Stimulated activated CD8-positive, alpha-beta memory T cell treated with anti-CD3 and anti-CD28 coated beads, Interleukin-7, amount 100 ng/mL, for 1 hour (primary cell): ENCODE measurements around the gene SMTNL1.
A peak's percentile ranks its signal among the peaks of the same experiment; 100 is the strongest.
"Not testable (repeated sequence)": the region's sequence is repeated elsewhere in the genome, so short reads cannot be mapped to it uniquely, and the experiment has no call there.

Experiments used
- DNase-seq, 2 donors: peaks; one replicate each; pipeline ENCODE4 v3.0.0-alpha.2; 2020; ENCODE audit warnings: low read depth in 2 of 2

Gene SMTNL1

DNA sequence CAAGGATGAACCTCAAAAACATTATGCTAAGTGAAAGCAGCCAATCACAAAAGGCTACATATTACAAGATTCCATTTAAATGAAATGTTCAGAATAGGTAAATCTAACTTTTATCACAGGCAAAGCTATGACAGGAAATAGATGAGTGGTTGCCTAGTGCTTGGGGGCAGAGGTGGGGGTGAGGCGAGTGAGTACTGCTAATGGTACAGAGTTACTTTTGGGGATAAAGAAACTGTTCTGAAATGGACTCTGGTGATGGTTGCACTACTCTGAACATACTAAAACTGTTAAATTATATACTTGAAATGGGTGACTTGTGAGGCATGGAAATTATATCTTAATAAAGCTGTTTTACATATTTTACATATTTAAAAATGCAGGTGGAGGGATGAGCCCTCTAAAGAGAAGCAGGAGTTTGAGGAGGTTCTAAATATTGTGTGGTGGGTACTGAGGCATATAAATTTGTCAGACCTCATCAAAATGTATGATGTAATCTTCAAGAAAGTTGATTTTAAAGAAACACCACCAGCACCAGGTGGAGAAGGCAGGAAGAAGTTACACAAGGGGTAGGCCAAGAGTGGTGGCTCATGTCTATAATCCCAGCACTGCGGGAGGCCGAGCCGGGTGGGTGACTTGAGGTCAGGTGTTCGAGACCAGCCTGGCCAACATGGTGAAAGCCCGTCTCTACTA is 25.5 kb upstream of the SMTNL1 start:
- no peak for DNase-seq

DNA sequence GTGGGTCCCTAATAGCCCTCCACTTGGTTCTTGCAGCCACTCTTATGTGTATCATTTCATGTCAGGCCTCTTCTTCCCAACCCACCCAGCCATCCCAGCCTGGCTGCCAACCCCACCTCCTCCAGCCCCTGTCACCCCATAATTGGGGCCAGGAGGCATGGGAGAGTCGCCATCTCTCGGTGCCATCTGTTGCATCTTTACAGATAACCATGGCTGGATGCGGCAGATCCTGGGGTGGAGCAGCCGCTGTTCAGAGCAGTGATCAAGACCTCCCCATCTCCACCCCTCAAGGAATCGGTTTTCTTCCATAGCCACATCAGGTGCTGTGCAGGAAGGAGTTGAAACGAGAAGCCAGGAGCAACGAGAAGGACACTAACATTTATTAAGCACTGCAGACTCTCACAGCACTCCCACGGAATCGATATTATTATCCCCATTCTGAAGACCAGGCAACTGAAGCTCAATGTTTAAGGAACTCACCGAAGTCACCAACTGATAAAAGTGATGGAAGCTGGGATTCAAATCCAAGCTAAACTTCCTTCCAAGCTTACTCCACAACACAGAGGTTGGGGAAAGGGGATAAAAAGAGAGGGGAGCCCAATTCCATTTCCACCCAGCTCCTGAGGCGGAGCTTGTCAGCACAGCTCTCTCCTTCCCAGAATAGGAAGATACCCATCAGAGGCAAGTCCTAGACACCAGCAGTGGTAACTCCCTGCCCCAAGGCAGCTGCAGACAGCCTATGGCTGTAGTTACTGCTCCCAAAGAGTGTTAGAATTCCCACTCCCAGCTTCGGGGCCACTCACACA is 24.5 kb upstream of the SMTNL1 start:
- no peak for DNase-seq

DNA sequence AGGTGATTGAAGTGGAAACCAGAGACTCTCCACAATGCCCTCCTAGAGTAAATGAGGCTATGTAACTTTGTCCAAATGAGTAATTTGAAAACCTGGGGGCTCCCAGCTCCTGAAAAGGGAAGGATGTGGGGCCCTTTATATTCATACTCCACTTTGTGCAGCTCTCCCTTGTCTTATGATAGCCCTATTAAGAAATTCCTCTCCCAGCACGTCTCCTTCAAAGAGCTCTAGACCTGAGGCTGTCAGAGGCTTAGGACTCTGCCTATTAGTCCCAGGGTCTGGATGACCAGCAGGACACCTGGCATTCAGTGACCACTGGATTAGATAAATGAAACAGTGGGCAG is 24.0 kb upstream of the SMTNL1 start:
- no peak for DNase-seq

DNA sequence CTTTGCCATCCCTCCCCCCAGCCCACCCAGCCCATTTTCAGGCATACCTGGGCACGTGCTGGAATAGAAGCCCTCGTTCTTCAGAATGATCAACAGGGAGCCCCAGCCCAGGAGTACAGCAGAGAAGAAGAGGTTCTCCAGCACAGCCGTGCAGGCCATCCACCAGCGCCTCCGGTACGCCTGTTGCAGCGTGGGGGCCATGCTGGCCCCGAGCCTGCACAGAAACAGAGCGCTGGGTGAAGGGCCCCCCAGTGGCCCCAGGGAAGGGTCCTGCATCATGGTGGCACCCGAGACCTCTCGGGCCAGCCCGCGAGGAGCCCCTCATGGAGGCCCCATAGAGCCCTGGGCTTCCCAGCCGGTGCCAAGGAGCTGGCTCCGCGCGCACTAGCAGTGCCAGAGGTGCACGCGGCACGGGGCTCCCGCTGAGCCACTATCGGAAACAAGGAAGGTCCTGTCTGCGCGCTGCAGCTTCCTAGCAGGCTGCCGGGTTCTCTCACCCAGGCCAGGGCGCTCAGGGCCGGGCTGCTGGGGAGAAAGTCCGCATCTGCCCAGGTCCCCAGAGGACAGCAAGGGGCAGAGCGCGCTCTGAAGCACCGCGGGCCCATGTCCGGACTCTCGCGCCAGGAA is 23.4 kb upstream of the SMTNL1 start:
- no peak for DNase-seq

DNA sequence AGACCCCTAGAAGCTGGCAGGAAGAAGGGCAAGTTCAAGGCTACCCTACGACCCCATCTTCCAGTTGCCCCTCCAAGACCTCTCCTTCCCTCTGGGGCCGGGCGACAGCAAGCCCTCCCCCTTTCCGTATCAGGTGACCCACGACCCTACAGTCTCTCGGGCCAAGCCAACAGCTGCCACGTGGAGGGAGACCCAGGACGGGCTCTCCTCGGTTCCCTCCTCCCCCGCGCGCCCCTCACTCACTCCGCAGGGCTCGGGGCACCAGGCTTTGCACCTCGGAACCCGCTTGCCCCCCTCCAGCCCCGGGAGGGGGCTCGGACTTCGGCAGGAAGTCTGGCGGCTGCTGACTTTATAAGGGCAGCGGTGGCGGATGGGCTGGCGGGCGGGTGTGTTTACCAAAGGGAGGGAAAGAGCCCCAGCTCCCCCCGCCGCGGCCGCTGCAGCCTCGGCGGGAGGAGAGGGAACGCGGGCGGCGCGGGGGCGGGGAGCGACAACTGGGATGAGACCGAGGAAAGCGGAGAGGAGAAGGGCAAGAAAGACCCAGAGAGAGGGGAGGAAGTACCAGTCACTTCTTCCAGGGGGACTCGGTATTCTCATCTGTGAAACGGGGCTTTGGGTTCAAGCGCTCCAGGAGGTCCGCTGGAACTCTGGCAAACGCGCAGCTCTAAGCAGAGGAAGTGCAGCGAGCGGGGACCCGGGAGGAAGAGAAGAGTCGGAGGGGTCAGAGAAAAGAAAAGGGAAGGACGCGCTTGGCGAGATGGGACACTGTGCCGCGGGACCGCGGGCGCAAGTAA is 22.7 kb upstream of the SMTNL1 start:
- no peak for DNase-seq

DNA sequence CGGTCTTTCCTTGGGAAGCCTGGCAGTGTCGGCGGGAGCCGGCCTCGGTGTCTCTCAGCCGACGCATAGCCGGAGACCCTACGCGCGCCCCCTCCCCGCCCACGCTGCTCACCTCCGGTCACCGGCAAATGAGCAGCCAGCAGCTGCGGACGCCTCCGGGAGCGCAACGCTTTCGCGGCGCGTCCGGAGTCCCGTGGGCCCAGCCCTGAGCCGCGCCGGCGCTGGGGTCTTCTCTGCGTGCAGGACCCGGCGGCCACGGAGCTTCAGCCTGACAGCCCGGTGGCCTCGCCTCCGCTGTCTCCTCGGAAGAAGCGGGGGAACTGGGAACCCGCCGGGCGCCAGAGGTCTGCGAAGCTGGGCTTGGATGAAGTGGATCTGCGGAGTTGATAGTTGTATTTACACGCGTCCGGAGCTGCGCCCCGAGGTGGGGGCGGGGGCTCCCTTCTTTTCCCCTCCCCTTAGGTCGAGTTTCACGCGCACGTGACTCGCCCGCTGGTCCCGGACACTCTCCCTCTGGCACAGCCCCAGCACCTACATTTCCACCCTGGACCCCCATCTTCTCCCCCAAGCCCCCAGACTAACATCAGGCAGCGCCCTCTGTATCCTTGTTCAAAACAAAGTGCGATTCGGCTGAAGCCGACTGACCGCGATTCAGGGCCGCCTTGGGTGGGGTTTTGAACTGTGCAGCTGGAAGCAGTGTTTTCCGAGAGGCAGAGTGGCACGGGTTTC is 21.9 kb upstream of the SMTNL1 start, which contains the start of gene SLC43A1:
Gene SLC43A1, minus strand, starts transcription at position 371 of the 729 bp plus-strand sequence. CDS start 1,591 bp downstream, outside the sequence.
- DNase-seq, result no peak

DNA sequence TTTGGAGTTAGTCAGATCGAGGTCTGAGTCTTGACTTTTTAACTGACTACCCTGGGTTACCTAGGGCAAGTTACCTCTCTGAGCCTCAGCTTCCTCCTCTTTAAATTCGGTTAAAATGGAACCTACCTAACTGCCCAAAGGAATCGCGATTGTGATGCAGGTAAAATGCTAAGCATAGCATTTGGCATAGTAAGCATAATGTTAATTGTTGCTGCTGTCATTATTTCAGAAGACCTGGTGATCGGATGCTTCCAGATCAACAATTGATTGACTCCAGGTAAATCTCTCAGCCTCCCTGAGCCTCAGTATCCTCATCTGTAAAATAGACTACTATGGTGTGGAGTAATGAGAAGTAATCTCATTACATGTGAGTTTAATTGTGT is 21.3 kb upstream of the SMTNL1 start:
- DNase-seq, result no peak

DNA sequence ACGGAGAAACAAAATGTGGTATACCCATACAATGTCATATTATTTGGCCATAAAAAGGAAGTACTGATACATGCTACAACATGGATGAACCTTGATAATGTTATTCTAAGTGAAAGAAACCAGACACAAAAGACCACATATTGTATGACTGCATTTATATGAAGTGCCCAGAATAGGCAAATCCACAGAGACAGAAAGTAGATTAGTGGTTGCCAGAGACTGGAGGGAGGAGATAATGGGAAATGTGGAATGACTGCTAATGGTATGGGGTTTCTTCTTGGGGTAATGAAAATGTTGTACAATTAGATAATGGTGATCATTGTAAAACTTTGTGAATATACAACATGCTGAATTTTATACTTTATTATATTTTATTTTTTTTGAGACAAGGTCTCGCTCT is 16.3 kb upstream of the SMTNL1 start:
- DNase-seq, result no peak

DNA sequence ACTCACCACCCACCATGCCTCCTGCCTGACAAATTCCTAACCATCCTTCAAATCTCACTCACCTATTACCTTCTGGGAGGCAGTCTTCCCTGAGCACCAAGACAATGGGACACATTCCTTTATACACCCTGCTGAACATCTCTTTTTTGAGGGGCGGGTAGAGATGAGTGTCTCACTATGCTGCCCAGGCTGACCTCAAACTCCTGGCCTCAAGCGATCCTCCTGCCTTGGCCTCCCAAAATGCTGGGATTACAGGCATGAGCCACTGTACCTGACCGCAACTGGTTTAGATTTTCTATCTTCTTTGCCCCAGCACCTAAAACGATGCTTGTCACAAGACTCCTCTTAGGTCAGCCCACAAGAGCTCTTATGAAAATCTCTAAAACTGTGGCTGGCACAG is 14.0 kb upstream of the SMTNL1 start:
- DNase-seq, result no peak

DNA sequence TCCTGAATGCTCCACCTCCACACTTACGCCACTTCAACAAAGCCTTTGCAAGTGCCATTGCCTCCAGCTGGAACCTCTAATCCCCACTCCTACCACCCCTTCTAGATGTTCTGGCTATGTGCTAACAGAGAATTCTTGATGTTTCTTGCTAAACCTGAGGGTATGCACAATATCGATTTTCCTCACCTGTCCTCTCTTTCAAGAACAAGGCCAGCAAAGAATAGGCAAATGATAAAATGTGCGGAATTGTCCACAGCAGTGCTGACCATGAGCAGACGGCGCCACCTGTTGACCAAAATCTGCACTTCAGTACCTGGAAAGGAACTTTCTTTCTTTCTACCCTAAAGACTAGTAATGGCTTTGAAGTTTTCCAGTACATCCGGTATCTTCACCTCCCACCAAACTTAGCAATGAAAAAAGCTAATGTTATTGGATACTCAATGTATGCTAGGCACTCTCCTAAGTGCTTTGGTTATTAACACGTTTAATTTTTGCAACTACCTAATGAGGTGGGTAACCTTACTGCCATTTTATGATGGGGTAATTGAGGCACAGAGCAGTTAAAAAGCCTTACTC is 10.3 kb upstream of the SMTNL1 start:
- peak; percentile 45 to 68 for DNase-seq

DNA sequence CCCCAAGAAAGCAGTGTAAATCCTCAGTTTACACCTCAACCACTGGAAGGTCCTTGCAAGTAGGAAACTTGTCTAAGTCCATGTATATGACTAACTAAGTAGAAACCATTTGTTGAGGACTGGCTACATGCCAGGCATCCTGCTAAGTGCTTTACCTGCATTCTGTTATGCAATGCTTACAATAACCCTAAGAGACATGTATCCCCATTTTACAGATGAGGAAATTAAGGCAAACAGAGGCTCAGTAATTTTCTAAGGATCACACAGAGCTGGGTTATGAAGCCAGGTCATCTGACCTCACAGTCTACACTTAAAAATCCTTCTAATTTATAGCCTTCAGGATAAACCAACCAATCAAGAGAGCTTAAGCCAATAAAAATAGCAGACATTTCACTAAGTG is 8.4 kb upstream of the SMTNL1 start:
- no peak for DNase-seq

DNA sequence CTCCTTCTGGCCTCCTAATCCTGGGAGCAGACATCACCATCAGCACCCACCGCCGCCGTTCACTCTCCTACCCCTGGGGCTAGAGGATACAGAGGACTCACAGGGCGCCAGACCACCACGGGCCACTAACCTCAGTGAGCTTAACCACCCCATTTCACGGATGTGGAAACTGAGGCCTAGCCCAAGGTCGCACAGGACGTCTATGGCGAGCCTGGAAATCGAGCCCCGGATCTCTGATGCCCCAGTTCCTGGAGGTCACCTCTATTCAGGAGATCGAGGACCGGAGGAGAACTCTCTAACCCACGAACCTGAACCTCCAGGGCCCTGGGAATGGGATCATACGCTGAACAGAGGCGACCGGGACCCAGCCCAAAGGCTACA is 7.2 kb upstream of the SMTNL1 start:
- DNase-seq, result no peak

DNA sequence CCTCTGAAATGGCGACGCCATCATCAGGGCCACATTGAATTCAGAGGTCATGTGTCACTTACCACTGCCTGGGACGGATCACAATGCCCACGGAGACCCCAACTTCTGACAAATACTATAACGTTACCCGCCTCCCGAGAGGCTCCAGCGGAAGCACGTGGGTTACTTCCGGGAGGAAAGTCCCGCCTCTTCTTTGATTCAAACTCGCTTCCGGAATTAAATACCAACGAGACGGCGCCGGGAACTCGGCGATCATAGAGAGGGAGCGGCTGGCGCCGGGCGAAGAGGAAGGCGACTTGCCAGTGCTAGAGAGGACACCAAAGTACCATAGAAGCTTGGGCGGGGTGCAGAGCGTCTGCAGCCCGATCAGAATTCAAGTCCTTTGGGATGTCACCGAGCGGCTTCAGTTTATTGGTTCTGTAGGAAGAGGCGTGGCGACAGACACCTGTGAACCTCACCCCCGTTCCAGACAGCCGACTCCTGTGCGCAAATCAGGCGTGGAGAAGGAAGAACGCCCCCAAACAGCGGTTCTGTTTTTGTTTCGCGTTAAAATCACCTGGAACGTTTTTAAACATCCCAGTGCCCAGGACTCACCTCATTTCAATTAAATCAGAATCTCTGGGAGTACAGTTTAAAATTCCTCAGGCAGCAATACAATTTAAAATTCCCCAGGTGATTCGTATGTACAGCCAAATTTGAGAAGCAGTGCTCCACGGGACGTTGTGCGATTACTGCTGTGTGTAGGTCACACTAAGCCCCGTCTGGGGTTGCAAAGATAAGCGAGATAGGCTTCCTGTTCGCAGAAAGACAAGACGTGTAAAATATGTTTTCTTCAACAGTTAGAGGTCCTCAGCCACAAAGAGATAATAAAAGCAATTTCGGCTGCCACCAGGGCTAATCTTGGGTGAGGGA is 6.5 kb upstream of the SMTNL1 start, which contains the start of gene TIMM10:
Gene TIMM10, minus strand, starts transcription at position 159 of the 912 bp plus-strand sequence. CDS start 565 bp downstream, outside the sequence.
- DNase-seq, result peak; percentile 79 to 84

DNA sequence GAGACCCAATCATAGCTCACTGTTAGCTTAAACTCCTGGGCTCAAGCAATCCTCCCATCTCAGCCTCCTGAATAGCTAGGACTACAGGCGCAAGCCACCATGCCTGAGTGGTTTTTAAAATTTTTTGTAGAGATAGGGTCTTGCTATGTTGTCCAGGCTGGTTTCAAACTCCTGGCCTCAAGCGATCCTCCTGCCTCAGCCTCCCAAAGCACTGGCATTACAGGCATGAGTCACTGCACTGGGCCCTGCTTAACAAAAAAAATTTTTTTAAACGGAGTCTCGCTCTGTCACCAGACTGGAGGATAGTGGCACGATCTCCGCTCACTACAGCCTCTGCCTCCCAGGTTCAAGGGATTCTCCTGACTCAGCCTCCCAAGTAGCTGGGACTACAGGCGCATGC is 2.9 kb upstream of the SMTNL1 start:
- DNase-seq, result not testable (repeated sequence)

DNA sequence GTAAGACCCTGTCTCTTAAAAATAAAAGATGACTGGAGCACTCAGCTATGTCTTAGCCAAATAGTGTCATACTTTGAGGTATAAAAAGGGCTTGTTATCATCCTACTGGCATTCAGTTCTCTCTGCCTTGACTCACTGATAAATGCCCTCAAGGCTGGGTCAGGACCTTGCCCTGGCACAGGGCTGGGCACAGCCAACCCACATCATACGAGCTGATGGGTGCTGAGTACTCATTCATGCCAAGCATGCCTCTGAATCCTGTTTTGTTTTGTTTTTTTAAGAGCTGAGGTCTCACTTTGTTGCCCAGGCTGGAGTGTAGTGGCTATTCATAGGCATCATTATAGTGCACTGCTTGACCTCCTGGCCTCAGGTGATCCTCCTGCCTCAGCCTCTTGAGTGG is 1.9 kb downstream of the SMTNL1 start:
- no peak for DNase-seq

DNA sequence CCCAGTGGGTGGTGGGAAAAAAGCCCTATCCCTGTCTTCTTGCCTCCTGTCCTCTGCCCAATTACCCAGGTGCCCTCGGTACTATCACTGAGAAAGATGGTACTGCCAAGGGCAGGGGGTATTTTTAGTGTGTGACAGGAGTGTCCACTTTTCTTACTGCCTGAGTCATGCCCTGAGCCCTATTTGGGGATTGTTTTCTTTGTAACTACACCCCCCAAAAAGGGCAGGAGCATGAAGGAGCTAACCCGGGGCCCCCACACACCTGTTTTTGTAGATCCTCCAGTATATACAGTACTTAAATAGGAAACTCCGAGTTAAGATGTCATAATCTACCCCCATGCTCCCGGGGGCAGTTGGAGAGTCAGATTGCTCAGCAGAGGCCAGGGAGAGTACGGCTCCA is 3.8 kb downstream of the SMTNL1 start:
- DNase-seq, result no peak

DNA sequence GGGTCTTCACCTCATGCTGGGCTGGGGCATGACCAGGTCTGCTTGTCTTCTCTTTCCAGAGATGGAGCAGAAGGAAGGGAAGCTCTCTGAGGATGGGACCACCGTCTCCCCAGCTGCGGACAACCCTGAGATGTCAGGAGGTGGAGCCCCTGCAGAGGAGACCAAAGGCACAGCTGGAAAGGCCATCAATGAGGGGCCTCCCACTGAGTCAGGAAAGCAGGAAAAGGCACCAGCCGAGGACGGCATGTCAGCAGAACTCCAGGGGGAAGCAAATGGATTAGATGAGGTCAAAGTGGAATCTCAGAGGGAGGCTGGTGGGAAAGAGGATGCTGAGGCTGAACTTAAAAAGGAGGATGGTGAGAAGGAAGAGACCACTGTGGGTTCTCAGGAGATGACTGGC is 5.2 kb downstream of the SMTNL1 start:
- DNase-seq, result no peak

DNA sequence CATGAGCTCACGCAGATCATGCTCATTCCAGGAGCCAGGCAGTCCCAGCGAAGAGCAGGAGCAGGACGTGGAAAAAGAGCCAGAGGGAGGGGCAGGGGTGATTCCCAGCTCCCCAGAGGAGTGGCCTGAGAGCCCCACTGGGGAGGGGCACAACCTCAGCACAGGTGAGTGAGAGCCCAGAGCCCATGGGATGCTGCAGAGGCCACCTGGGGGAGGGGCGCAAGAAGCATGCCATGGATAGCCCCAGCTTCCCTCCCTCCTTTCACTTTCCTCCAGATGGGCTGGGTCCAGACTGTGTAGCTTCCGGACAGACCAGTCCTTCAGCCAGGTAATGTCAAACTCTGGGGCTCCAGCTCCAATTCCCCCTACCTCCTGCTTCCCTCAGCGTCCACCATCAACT is 6.2 kb downstream of the SMTNL1 start:
- DNase-seq, result no peak

DNA sequence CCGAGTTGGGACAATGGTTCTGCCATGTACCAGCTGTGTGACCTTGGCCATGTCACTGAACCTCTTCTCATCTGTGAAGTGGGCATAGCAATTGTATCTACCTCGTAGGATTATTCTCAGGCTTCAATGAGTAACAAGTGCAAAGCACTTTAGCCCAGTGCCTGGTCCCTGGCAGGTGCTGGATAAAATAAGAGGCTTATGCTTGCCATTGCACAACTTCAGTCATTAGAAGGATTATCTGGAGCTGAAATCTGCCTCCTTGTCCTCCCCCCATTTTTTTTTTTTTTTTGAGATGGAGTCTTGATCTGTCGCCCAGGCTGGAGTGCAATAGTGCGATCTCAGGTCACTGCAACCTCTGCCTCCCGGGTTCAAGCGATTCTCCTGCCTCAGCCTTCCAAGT is 7.2 kb downstream of the SMTNL1 start:
- no peak for DNase-seq

DNA sequence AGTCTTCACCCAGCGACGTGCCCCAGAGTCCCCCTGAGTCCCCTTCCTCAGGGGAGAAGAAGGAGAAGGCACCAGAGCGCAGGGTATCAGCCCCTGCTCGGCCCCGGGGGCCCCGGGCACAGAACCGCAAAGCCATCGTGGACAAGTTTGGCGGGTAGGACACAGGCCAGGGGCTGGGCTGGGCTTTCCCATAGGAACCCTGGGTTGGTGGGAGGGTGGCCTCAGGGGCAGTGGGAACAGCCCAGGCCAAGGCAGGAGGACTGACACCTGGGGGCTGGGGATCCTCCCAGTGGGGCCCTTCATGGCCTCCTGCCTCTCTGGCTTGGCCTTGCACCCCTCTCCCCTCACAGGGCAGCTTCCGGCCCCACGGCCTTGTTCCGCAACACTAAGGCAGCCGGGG is 8.5 kb downstream of the SMTNL1 start:
- DNase-seq, result no peak
